ENCODE data around the gene CRB1.

- no peak for TF ChIP-seq CTCF (IDR thresholded peaks at IDR 0.05; ENCODE audit: low read depth, low read length, poor library complexity, severe bottlenecking)
- no peak for TF ChIP-seq EZH2phosphoT487 (IDR thresholded peaks at IDR 0.05; ENCODE audit: borderline replicate concordance, low read length)
Measured at GRCh38 chr1:197360068-197360467, 92.0 kb downstream of the CRB1 start.

Measured in DOHH2 (cell line).